Subcutaneous adipose tissue (tissue), 4 donors: Measurements from ENCODE around the gene KRT8. TPM values are rescaled to one million over a fixed set of nuclear protein-coding genes. Genes with fewer than 3 reads are reported as not detected.

Experiments used
- CTCF ChIP-seq: fragments of 450-650 bp; IDR thresholded peaks from one replicate; pipeline ENCODE4 v1.5.1; 2016; ENCODE audit warnings: low read depth, mild to moderate bottlenecking, control low read depth, antibody characterized with exemption, moderate library complexity
- total RNA-seq, 4 donors: library from RNA; depleted of rRNA; stranded (reverse); fragments of >200 nt; gene quantifications; one replicate each; pipeline ENCODE4 v1.1.0, GENCODE V29; 2016

KRT8 gene
- total RNA-seq, 4 donors from 2014 or later = 5.5 to 11.7 (median 8.7) TPM

- TF ChIP-seq CTCF = no peak
Measured at GRCh38 chr12:52924764-52925716, 20.2 kb upstream of the KRT8 start.

GRCh38 chr12:52921488-52922165, 16.8 kb upstream of the KRT8 start:
- no peak for TF ChIP-seq CTCF

GRCh38 chr12:52920937-52921336, 16.1 kb upstream of the KRT8 start:
- TF ChIP-seq CTCF = no peak

- TF ChIP-seq CTCF = no peak
Measured at GRCh38 chr12:52918784-52919183, 13.9 kb upstream of the KRT8 start.

- TF ChIP-seq CTCF = no peak
Measured at GRCh38 chr12:52918351-52918750, 13.5 kb upstream of the KRT8 start.

GRCh38 chr12:52917800-52918199, 12.9 kb upstream of the KRT8 start:
- no peak for TF ChIP-seq CTCF

- no peak for TF ChIP-seq CTCF
Measured at GRCh38 chr12:52916216-52916615, 11.3 kb upstream of the KRT8 start.
